ENCODE measurements around the gene GPC6.
"Not testable (repeated sequence)": the region's sequence is repeated elsewhere in the genome, so short reads cannot be mapped to it uniquely, and the experiment has no call there.

The GPC6 gene

GRCh38 chr13:93472814-93473296 is 246.2 kb downstream of the GPC6 start:
- peaks cover 26% of the 10 kb centered on the region for H3K36me3 Mint-ChIP-seq (ENCODE audit: low read depth)
- DNase-seq: no peak
- peaks cover 12% of the 10 kb centered on the region for H3K4me1 Mint-ChIP-seq
- H3K27me3 Mint-ChIP-seq (ENCODE audit: low read depth, poor library complexity): no peaks in the 10 kb centered on the region
- peaks cover 24% of the 10 kb centered on the region for H3K9me3 Mint-ChIP-seq
- H3K4me3 Mint-ChIP-seq: no peak overlapping the region
- no peak overlapping the region for H3K27ac Mint-ChIP-seq
- TF ChIP-seq, protein P1, sequence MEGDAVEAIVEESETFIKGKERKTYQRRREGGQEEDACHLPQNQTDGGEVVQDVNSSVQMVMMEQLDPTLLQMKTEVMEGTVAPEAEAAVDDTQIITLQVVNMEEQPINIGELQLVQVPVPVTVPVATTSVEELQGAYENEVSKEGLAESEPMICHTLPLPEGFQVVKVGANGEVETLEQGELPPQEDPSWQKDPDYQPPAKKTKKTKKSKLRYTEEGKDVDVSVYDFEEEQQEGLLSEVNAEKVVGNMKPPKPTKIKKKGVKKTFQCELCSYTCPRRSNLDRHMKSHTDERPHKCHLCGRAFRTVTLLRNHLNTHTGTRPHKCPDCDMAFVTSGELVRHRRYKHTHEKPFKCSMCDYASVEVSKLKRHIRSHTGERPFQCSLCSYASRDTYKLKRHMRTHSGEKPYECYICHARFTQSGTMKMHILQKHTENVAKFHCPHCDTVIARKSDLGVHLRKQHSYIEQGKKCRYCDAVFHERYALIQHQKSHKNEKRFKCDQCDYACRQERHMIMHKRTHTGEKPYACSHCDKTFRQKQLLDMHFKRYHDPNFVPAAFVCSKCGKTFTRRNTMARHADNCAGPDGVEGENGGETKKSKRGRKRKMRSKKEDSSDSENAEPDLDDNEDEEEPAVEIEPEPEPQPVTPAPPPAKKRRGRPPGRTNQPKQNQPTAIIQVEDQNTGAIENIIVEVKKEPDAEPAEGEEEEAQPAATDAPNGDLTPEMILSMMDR (IDR thresholded peaks at IDR 0.05): no peak

DNA sequence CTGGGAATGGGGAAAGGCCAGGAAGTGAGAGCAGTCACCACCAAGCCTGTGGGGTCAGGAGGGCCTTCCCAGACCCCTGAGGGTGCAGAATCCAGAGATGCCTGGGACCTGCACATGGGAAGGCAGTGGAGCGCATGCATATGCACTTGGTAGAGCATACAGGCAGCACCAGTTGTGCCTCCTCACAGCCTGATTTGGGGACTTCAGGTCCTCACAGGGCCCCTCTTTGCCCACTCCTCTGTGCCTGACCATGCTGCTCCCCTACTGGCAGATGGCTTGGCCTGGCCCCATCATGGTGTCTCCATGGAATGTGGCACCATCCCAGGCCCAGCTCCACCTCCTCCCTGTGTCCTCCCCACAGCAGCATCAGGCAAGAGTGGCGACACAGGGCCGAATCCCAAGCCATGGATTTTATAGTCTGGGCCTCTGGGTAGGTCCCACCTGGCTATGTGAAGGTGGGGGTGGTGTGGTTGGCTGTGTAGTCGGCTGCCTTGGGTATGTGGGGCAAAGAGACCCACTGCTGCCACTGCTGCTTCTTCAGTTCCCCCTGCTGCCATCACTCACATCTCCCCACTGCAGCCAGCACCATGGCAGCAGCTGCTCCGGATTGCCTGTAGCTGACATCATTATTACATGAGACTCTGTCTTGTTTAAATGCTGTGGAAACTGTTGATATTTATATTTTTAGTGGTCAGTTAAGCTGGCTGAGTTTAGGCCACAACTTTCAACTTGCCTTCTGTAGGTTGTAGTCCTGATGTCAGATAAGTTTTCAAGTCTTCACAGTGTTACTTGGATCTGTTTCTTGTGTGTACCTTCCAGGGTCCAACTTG is 247.0 kb downstream of the GPC6 start:
- H3K4me3 Mint-ChIP-seq: no peak overlapping the region
- peaks cover 12% of the 10 kb centered on the region for H3K4me1 Mint-ChIP-seq
- peaks cover 22% of the 10 kb centered on the region for H3K36me3 Mint-ChIP-seq (ENCODE audit: low read depth)
- H3K27me3 Mint-ChIP-seq (ENCODE audit: low read depth, poor library complexity): no peaks in the 10 kb centered on the region
- peaks cover 21% of the 10 kb centered on the region for H3K9me3 Mint-ChIP-seq
- H3K27ac Mint-ChIP-seq: peak overlapping the region; percentile 42
- DNase-seq: no peak
- TF ChIP-seq, protein P1 (IDR thresholded peaks at IDR 0.05): no peak

GRCh38 chr13:93476175-93476574 is 249.6 kb downstream of the GPC6 start:
- H3K4me3 Mint-ChIP-seq: no peak overlapping the region
- peaks cover 12% of the 10 kb centered on the region for H3K4me1 Mint-ChIP-seq
- H3K27ac Mint-ChIP-seq: no peak overlapping the region
- H3K36me3 Mint-ChIP-seq (ENCODE audit: low read depth): peaks cover 6% of the 10 kb centered on the region
- peaks cover under 1% of the 10 kb centered on the region for H3K9me3 Mint-ChIP-seq
- no peaks in the 10 kb centered on the region for H3K27me3 Mint-ChIP-seq (ENCODE audit: low read depth, poor library complexity)
- TF ChIP-seq, protein P1 (IDR thresholded peaks at IDR 0.05): no peak
- DNase-seq: no peak

DNA sequence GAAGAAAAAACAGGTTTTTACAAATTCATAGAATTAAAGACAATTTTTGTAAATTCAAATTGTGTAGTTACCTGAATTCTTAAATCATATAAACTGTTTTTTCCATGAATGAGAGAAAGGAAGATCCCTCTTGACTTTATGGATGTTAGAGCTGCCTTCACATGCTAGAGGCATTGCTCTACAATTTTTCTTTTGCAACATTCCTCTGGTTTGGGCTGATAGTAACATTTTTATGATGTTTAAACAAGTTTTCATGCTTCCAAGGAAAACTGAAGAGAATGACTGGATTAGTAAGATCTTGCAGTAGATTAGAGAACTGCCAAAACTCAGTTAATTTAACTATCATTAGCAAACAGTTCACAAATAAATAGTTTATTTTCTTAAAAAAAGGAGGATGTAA is 250.6 kb downstream of the GPC6 start:
- H3K9me3 Mint-ChIP-seq: no peaks in the 10 kb centered on the region
- H3K27me3 Mint-ChIP-seq (ENCODE audit: low read depth, poor library complexity): no peaks in the 10 kb centered on the region
- no peak overlapping the region for H3K27ac Mint-ChIP-seq
- H3K4me3 Mint-ChIP-seq: no peak overlapping the region
- H3K36me3 Mint-ChIP-seq (ENCODE audit: low read depth): no peaks in the 10 kb centered on the region
- DNase-seq: no peak
- TF ChIP-seq, protein P1 (IDR thresholded peaks at IDR 0.05): no peak
- H3K4me1 Mint-ChIP-seq: peaks cover 12% of the 10 kb centered on the region

DNA sequence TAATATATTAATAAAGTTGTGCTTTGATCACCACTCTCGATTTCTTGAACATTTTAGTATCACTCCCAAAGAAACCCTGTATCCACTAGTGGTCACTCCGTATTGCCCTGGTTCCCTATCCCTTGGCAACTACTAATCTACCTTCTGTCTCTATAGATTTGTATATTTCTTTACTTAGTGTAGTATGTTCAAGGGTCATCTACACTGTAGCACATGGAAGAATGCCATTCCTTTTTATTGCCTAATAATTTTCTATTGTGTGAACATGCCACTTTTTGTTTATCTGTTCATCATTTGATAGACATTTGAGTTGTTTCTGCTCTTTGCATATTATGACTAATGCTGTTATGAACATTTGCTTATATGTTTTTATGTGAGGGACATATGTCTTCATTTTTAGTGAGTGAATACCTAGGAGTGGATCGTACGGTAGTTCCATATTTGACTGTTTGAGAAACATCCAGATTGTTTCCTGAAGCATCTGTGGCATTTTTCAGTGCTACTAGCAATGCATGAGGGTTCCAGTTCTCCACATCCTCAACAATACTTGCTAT is 254.0 kb downstream of the GPC6 start:
- peaks cover 4% of the 10 kb centered on the region for H3K4me1 Mint-ChIP-seq
- H3K9me3 Mint-ChIP-seq: no peaks in the 10 kb centered on the region
- DNase-seq: no peak
- TF ChIP-seq, protein P1 (IDR thresholded peaks at IDR 0.05): no peak
- no peak overlapping the region for H3K27ac Mint-ChIP-seq
- H3K36me3 Mint-ChIP-seq (ENCODE audit: low read depth): no peaks in the 10 kb centered on the region
- H3K27me3 Mint-ChIP-seq (ENCODE audit: low read depth, poor library complexity): no peaks in the 10 kb centered on the region
- no peak overlapping the region for H3K4me3 Mint-ChIP-seq

DNA sequence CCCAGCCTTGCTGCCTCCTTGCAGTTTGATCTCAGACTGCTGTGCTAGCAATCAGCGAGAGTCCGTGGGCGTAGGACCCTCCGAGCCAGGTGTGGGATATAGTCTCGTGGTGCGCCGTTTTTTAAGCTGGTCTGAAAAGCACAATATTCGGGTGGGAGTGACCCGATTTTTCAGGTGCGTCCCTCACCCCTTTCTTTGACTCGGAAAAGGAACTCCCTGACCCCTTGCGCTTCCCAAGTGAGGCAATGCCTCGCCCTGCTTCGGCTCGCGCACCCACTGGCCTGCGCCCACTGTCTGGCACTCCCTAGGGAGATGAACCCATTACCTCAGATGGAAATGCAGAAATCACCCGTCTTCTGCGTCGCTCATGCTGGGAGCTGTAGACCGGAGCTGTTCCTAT is 269.5 kb downstream of the GPC6 start:
- H3K9me3 Mint-ChIP-seq; H3K27me3 Mint-ChIP-seq (ENCODE audit: low read depth, poor library complexity); H3K27ac Mint-ChIP-seq; H3K36me3 Mint-ChIP-seq (ENCODE audit: low read depth): not testable (repeated sequence)
- Mint-ChIP-seq H3K4me1 (peaks cover 23% of the 10 kb centered on the region), H3K4me3 (peak overlapping the region; percentile 72)
- peak; percentile 48 for DNase-seq

Data from nephron progenitor cell (in vitro differentiated cells).